H1 (cell line): ENCODE results near the gene NR5A1. TPM values are rescaled to one million over a fixed set of nuclear protein-coding genes. Genes with fewer than 3 reads are reported as not detected.

ENCODE experiments used
- NANOG ChIP-seq: IDR thresholded peaks from 2 replicates; pipeline ENCODE4 v1.6.1; 2011; ENCODE audit warnings: low read length, low read depth, mild to moderate bottlenecking, inconsistent platforms; ENCODE audit not compliant: insufficient read depth, poor library complexity, severe bottlenecking
- polyA plus RNA-seq, 7 experiments: library from polyadenylated mRNA; depleted of rRNA in 3 of 7; stranded (reverse) in 5 of 7; unstranded in 2 of 7; fragments of >200 nt in 5 of 7; fragments of 200-250 nt in 2 of 7; gene quantifications; 1 replicate in 5 of 7; 2 replicates in 1 of 7; 4 replicates in 1 of 7; pipeline versions ENCODE4 v1.2.1 to v1.2.3, GENCODE V29; 2011 to 2013; ENCODE audit warnings: missing spikeins in 2 of 7, mixed read lengths in 2 of 7
- total RNA-seq: library from RNA; stranded (reverse); fragmentation: NEBNext Ultra II Directional; extraction: Animal tissue kit (Norgen Biotek cat#: 25700); gene quantifications from 2 replicates; pipeline ENCODE4 v1.2.1, GENCODE V29; 2021
- TF ChIP-seq, protein P1 (sequence below): fragments of 300-600 bp; sonication (generic); IDR thresholded peaks from 2 replicates; pipeline ENCODE4 v1.7.1; 2012; ENCODE audit warnings: low read length, moderate library complexity, mild to moderate bottlenecking, inconsistent platforms; ENCODE audit not compliant: insufficient replicate concordance

NR5A1 gene
- total and polyA plus RNA-seq, 2 of the 8 experiments (the other 6 are each of a cell fraction or from before 2014, with no cell fraction given): 0.29 to 0.58 TPM

DNA sequence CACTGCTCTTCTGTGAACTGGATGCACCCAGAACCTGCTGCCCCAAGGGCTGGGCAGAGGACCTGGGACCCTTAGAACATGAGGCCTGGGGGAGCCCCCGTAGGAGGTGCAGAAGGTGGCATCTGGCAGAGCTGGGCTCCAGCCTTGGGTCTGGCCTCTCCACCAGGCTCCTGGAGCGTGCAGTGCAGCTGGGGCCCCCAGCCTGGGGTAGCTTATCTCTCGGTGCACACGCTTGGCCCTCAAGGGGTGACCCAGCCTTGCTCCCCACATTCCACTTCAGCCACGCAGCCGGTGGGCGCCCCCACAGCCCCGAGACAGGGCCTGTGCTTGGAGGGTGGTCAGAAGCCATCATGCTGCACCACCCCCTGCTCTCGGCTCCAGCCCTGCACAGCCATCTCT is 5.6 kb upstream of the NR5A1 start (continued):
- TF ChIP-seq, protein P1, sequence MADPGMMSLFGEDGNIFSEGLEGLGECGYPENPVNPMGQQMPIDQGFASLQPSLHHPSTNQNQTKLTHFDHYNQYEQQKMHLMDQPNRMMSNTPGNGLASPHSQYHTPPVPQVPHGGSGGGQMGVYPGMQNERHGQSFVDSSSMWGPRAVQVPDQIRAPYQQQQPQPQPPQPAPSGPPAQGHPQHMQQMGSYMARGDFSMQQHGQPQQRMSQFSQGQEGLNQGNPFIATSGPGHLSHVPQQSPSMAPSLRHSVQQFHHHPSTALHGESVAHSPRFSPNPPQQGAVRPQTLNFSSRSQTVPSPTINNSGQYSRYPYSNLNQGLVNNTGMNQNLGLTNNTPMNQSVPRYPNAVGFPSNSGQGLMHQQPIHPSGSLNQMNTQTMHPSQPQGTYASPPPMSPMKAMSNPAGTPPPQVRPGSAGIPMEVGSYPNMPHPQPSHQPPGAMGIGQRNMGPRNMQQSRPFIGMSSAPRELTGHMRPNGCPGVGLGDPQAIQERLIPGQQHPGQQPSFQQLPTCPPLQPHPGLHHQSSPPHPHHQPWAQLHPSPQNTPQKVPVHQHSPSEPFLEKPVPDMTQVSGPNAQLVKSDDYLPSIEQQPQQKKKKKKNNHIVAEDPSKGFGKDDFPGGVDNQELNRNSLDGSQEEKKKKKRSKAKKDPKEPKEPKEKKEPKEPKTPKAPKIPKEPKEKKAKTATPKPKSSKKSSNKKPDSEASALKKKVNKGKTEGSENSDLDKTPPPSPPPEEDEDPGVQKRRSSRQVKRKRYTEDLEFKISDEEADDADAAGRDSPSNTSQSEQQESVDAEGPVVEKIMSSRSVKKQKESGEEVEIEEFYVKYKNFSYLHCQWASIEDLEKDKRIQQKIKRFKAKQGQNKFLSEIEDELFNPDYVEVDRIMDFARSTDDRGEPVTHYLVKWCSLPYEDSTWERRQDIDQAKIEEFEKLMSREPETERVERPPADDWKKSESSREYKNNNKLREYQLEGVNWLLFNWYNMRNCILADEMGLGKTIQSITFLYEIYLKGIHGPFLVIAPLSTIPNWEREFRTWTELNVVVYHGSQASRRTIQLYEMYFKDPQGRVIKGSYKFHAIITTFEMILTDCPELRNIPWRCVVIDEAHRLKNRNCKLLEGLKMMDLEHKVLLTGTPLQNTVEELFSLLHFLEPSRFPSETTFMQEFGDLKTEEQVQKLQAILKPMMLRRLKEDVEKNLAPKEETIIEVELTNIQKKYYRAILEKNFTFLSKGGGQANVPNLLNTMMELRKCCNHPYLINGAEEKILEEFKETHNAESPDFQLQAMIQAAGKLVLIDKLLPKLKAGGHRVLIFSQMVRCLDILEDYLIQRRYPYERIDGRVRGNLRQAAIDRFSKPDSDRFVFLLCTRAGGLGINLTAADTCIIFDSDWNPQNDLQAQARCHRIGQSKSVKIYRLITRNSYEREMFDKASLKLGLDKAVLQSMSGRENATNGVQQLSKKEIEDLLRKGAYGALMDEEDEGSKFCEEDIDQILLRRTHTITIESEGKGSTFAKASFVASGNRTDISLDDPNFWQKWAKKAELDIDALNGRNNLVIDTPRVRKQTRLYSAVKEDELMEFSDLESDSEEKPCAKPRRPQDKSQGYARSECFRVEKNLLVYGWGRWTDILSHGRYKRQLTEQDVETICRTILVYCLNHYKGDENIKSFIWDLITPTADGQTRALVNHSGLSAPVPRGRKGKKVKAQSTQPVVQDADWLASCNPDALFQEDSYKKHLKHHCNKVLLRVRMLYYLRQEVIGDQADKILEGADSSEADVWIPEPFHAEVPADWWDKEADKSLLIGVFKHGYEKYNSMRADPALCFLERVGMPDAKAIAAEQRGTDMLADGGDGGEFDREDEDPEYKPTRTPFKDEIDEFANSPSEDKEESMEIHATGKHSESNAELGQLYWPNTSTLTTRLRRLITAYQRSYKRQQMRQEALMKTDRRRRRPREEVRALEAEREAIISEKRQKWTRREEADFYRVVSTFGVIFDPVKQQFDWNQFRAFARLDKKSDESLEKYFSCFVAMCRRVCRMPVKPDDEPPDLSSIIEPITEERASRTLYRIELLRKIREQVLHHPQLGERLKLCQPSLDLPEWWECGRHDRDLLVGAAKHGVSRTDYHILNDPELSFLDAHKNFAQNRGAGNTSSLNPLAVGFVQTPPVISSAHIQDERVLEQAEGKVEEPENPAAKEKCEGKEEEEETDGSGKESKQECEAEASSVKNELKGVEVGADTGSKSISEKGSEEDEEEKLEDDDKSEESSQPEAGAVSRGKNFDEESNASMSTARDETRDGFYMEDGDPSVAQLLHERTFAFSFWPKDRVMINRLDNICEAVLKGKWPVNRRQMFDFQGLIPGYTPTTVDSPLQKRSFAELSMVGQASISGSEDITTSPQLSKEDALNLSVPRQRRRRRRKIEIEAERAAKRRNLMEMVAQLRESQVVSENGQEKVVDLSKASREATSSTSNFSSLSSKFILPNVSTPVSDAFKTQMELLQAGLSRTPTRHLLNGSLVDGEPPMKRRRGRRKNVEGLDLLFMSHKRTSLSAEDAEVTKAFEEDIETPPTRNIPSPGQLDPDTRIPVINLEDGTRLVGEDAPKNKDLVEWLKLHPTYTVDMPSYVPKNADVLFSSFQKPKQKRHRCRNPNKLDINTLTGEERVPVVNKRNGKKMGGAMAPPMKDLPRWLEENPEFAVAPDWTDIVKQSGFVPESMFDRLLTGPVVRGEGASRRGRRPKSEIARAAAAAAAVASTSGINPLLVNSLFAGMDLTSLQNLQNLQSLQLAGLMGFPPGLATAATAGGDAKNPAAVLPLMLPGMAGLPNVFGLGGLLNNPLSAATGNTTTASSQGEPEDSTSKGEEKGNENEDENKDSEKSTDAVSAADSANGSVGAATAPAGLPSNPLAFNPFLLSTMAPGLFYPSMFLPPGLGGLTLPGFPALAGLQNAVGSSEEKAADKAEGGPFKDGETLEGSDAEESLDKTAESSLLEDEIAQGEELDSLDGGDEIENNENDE: no peak
- TF ChIP-seq NANOG: no peak
